K562 (cell line): ENCODE data around the gene OOSP3. TPM values are rescaled to one million over a fixed set of nuclear protein-coding genes. Genes with fewer than 3 reads are reported as not detected.

Source experiments
- ETV1 ChIP-seq: fragments of 450-650 bp; conservative IDR thresholded peaks from 2 replicates; pipeline ENCODE4 v1.6.1; 2016; ENCODE audit warnings: missing genetic modification characterization, control low read depth, low read depth, missing compliant biosample characterization
- HMG20B ChIP-seq: fragments of 250-450 bp; sonication (Bioruptor Pico); IDR thresholded peaks from 2 replicates; pipeline ENCODE4 v1.5.0; 2021; ENCODE audit warnings: mild to moderate bottlenecking
- POLR2A ChIP-seq: fragments of 450-650 bp; conservative IDR thresholded peaks from 2 replicates; pipeline ENCODE4 v1.6.1; 2016
- RCOR1 ChIP-seq, 2 experiments: IDR thresholded peaks; 2 replicates each; pipeline ENCODE4 v1.6.1; 2012; ENCODE audit warnings: low read depth in 2 of 2, low read length in 2 of 2, borderline replicate concordance in 1 of 2, improper control_type of control experiment in 1 of 2
- TCF7 ChIP-seq: sonication (generic); IDR thresholded peaks from 2 replicates; pipeline ENCODE4 v1.6.1; 2016; ENCODE audit warnings: antibody characterized with exemption, borderline replicate concordance
- TEAD4 ChIP-seq, 2 experiments: sonication (generic) in 1 of 2; formaldehyde crosslinking in 1 of 2; IDR thresholded peaks; 2 replicates each; pipeline versions ENCODE4 v1.6.1 to v1.8.0; 2012 to 2022; ENCODE audit warnings: borderline replicate concordance in 1 of 2, inconsistent platforms in 1 of 2, low read length in 1 of 2, mild to moderate bottlenecking in 1 of 2, missing genetic modification reagents in 1 of 2
- polyA plus RNA-seq, 8 experiments: library from polyadenylated mRNA; depleted of rRNA in 4 of 8; stranded (reverse) in 5 of 8; unstranded in 3 of 8; fragments of >200 nt; fragmentation: Nextera tagmentation in 2 of 8; fragmentation: Illumina TruSeq in 1 of 8; extraction: Ambion mirVana in 2 of 8; extraction: Trizol in 1 of 8; gene quantifications; 2 replicates each; pipeline versions ENCODE4 v1.2.1 to v1.2.3, GENCODE V29; 2011 to 2014; ENCODE audit warnings: inconsistent platforms in 1 of 8, missing spikeins in 1 of 8
- total RNA-seq, 7 experiments: library from RNA; depleted of rRNA in 6 of 7; stranded (reverse); fragments of >200 nt in 6 of 7; fragmentation: Illumina TruSeq in 2 of 7; extraction: Trizol in 2 of 7; gene quantifications; 2 replicates each; pipeline versions ENCODE4 v1.2.1 to v1.2.3, GENCODE V29; 2011 to 2021; ENCODE audit warnings: low replicate concordance in 1 of 7
- TF ChIP-seq, protein P1 (sequence below): fragments of 450-650 bp; IDR thresholded peaks from 2 replicates; pipeline ENCODE4 v1.6.1; 2016; ENCODE audit warnings: mild to moderate bottlenecking, moderate library complexity
- TF ChIP-seq, protein P2 (sequence below): fragments of 450-650 bp; IDR thresholded peaks from 2 replicates; pipeline ENCODE4 v1.6.1; 2016

OOSP3 gene
- total and polyA plus RNA-seq, 9 of the 15 experiments (the other 6 are each of a cell fraction or from before 2014, with no cell fraction given), result 0.09 to 0.32 (median 0.15) TPM; not detected in 6

DNA sequence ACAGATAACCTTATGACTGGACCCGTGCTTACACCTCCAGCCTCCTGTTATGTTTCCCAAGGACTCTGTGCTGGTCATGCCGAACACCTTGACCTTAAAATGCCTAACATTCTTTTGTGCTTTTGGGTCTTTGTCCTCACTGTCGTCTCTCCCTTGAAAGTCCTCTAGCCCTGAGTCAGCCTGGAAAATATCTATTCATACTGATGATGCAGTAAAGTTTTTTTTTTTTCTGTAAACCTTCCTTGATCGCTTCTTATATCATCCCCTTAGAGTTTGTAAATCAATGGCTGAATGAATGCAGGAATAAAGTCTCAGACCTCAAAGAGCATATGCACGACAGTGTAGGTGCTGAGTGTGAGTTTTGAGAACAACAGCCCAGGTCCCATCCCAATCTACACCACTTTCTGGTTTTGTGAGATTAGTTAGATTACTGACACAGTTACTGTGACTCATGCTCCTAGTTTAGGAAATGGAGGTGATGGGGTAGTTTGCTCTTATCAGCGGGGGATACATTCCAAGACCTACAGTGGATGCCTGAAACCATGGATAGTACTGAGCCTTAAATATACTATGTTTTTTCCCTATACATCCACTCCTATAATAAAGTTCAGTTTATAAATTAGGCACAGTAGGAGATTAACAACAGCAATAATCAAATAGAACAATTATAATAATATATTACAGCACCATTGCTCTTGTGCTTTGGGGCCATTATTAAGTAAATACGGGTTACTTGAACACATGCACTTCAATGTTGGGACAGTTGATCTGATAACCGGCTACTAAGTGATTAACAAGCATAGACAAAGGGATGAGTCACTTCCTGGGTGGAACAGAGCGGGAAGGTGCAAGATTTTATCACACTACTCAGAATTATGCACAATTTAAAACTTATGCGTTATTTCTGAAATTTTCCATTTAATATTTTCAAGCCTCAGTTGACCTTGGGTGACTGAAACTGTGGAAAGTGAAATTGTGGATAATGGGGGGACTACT lies 20.8 kb upstream of the OOSP3 start (continued):
- TF ChIP-seq, protein P1, sequence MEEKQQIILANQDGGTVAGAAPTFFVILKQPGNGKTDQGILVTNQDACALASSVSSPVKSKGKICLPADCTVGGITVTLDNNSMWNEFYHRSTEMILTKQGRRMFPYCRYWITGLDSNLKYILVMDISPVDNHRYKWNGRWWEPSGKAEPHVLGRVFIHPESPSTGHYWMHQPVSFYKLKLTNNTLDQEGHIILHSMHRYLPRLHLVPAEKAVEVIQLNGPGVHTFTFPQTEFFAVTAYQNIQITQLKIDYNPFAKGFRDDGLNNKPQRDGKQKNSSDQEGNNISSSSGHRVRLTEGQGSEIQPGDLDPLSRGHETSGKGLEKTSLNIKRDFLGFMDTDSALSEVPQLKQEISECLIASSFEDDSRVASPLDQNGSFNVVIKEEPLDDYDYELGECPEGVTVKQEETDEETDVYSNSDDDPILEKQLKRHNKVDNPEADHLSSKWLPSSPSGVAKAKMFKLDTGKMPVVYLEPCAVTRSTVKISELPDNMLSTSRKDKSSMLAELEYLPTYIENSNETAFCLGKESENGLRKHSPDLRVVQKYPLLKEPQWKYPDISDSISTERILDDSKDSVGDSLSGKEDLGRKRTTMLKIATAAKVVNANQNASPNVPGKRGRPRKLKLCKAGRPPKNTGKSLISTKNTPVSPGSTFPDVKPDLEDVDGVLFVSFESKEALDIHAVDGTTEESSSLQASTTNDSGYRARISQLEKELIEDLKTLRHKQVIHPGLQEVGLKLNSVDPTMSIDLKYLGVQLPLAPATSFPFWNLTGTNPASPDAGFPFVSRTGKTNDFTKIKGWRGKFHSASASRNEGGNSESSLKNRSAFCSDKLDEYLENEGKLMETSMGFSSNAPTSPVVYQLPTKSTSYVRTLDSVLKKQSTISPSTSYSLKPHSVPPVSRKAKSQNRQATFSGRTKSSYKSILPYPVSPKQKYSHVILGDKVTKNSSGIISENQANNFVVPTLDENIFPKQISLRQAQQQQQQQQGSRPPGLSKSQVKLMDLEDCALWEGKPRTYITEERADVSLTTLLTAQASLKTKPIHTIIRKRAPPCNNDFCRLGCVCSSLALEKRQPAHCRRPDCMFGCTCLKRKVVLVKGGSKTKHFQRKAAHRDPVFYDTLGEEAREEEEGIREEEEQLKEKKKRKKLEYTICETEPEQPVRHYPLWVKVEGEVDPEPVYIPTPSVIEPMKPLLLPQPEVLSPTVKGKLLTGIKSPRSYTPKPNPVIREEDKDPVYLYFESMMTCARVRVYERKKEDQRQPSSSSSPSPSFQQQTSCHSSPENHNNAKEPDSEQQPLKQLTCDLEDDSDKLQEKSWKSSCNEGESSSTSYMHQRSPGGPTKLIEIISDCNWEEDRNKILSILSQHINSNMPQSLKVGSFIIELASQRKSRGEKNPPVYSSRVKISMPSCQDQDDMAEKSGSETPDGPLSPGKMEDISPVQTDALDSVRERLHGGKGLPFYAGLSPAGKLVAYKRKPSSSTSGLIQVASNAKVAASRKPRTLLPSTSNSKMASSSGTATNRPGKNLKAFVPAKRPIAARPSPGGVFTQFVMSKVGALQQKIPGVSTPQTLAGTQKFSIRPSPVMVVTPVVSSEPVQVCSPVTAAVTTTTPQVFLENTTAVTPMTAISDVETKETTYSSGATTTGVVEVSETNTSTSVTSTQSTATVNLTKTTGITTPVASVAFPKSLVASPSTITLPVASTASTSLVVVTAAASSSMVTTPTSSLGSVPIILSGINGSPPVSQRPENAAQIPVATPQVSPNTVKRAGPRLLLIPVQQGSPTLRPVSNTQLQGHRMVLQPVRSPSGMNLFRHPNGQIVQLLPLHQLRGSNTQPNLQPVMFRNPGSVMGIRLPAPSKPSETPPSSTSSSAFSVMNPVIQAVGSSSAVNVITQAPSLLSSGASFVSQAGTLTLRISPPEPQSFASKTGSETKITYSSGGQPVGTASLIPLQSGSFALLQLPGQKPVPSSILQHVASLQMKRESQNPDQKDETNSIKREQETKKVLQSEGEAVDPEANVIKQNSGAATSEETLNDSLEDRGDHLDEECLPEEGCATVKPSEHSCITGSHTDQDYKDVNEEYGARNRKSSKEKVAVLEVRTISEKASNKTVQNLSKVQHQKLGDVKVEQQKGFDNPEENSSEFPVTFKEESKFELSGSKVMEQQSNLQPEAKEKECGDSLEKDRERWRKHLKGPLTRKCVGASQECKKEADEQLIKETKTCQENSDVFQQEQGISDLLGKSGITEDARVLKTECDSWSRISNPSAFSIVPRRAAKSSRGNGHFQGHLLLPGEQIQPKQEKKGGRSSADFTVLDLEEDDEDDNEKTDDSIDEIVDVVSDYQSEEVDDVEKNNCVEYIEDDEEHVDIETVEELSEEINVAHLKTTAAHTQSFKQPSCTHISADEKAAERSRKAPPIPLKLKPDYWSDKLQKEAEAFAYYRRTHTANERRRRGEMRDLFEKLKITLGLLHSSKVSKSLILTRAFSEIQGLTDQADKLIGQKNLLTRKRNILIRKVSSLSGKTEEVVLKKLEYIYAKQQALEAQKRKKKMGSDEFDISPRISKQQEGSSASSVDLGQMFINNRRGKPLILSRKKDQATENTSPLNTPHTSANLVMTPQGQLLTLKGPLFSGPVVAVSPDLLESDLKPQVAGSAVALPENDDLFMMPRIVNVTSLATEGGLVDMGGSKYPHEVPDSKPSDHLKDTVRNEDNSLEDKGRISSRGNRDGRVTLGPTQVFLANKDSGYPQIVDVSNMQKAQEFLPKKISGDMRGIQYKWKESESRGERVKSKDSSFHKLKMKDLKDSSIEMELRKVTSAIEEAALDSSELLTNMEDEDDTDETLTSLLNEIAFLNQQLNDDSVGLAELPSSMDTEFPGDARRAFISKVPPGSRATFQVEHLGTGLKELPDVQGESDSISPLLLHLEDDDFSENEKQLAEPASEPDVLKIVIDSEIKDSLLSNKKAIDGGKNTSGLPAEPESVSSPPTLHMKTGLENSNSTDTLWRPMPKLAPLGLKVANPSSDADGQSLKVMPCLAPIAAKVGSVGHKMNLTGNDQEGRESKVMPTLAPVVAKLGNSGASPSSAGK, result peak; percentile 44; the same call in 1 of the 2 replicates
- TF ChIP-seq POLR2A (no peak; the same call in 1 of the 2 replicates), ETV1 (peak; percentile 91), TEAD4 (IDR thresholded peaks at IDR 0.05; ENCODE audit: low read length) (peak; percentile 92), TEAD4 (CRISPR knock-in tag; IDR thresholded peaks at IDR 0.05; ENCODE audit: borderline replicate concordance) (no peak), RCOR1 (IDR thresholded peaks at IDR 0.05; ENCODE audit: borderline replicate concordance in 1 of 2, low read depth in 2 of 2, low read length in 2 of 2) (peak in 1 of 2 experiments; percentile 90; a peak in 2 of 4 replicates), HMG20B (CRISPR knock-in tag) (no peak), TCF7 (no peak)
- TF ChIP-seq, protein P2, sequence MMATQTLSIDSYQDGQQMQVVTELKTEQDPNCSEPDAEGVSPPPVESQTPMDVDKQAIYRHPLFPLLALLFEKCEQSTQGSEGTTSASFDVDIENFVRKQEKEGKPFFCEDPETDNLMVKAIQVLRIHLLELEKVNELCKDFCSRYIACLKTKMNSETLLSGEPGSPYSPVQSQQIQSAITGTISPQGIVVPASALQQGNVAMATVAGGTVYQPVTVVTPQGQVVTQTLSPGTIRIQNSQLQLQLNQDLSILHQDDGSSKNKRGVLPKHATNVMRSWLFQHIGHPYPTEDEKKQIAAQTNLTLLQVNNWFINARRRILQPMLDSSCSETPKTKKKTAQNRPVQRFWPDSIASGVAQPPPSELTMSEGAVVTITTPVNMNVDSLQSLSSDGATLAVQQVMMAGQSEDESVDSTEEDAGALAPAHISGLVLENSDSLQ, result peak; percentile 27; the same call in 1 of the 2 replicates
